Astrocyte of the spinal cord (primary cell): ENCODE results near the gene CCDC177.
A peak's percentile ranks its signal among the peaks of the same experiment; 100 is the strongest.
"Not testable (repeated sequence)": the region's sequence is repeated elsewhere in the genome, so short reads cannot be mapped to it uniquely, and the experiment has no call there.

Experiments used
- DNase-seq: peaks from one replicate; pipeline ENCODE4 v3.0.0; 2011; ENCODE audit warnings: low read depth, low spot score
- H3K4me3 ChIP-seq: 2 replicates; pipeline ENCODE4 v1.5.1; 2011; ENCODE audit warnings: low read depth, mild to moderate bottlenecking, low read length, moderate library complexity
- CTCF ChIP-seq: IDR thresholded peaks from 2 replicates; pipeline ENCODE4 v1.5.1; 2012; ENCODE audit warnings: low read depth, mild to moderate bottlenecking, low read length, inconsistent platforms
- in situ Hi-C: cut with HindIII; loops from 2 replicates; pipeline ENCODE4 v1.10.0; 2017; ENCODE audit warnings: low sequenced_read_pairs

The CCDC177 gene

GRCh38 chr14:69605738-69606137, 31.1 kb upstream of the CCDC177 start:
- DNase-seq: no peak
- no peak for TF ChIP-seq CTCF
- no peak overlapping the region for H3K4me3 ChIP-seq
- in situ Hi-C loops: no loop called here

- no peak overlapping the region for H3K4me3 ChIP-seq
- TF ChIP-seq CTCF: no peak
- DNase-seq: no peak
- in situ Hi-C loops: no loop called here
Observed at GRCh38 chr14:69600304-69600891, 25.7 kb upstream of the CCDC177 start.

GRCh38 chr14:69599431-69599830, 24.8 kb upstream of the CCDC177 start:
- H3K4me3 ChIP-seq, DNase-seq, in situ Hi-C loops: not testable (repeated sequence)

GRCh38 chr14:69595336-69595735, 20.7 kb upstream of the CCDC177 start:
- in situ Hi-C loops: no loop called here
- no peak for TF ChIP-seq CTCF
- no peak for DNase-seq
- H3K4me3 ChIP-seq: no peak overlapping the region

- DNase-seq: no peak
- H3K4me3 ChIP-seq: no peak overlapping the region
- no peak for TF ChIP-seq CTCF
- in situ Hi-C loops: no loop called here
Observed at GRCh38 chr14:69594846-69595245, 20.2 kb upstream of the CCDC177 start.

GRCh38 chr14:69593018-69593677, 18.5 kb upstream of the CCDC177 start:
- DNase-seq: peak; percentile 65
- H3K4me3 ChIP-seq: no peak overlapping the region
- in situ Hi-C loops: no loop called here
- no peak for TF ChIP-seq CTCF

- in situ Hi-C loops: no loop called here
- DNase-seq: no peak
- TF ChIP-seq CTCF: no peak
- no peak overlapping the region for H3K4me3 ChIP-seq
Observed at GRCh38 chr14:69591317-69591716, 16.6 kb upstream of the CCDC177 start.
